Measurements from ENCODE around the gene ULK4. TPM values are rescaled to one million over a fixed set of nuclear protein-coding genes. Genes with fewer than 3 reads are reported as not detected.
A peak's percentile ranks its signal among the peaks of the same experiment; 100 is the strongest.

ULK4 gene
- polyA plus RNA-seq, 1 donor from 2014 or later = 7.2 TPM

DNA sequence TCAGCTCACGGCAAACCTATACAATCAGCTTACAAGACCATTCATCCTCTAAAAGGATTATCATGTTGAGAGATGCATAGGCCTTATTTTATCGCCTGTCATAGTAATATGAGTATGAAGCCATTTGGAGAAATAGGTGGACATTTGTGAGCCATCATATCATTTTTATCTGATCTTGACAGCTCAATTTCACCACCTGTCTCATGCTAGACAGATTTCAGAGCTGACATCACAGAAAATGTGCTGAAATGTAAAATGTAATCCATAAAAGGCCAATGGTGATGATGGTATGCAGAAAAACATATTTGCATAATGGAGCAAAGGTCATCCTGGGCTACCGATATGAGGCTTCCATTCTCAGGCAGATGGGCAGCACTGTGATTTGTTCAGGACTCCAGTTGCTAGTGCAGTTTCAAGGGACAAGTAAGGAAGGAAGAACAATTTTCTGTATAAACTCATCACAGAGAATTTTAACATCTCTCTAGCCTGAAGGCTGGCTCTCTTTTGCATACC lies 221.5 kb downstream of the ULK4 start:
- no peaks in the 10 kb centered on the region for H3K79me2 ChIP-seq (replicated peaks; ENCODE audit: insufficient read depth, low read length)

DNA sequence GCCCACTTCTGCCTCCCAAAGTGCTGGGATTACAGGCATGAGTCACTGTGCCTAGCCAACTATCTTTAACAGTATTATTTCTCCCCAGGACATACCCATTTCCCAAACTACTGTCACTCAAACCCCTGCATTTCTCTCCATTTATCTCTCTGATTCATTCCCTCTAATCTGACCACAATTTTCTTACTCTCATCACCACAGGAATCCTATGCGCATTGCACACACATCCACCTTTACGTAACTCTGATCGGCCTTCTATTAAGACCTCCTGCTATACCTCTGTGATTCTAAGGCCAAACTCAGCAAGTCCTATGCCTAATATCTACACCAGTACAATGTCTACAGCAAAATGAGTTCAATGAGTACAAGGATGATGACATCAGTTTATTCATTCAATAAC lies 235.0 kb downstream of the ULK4 start:
- Histone ChIP-seq H3K9me2 (ENCODE audit: insufficient read depth, low read length) (no peaks in the 10 kb centered on the region), H3K27me3 (ENCODE audit: insufficient read depth, low read depth, low read length) (no peaks in the 10 kb centered on the region), H3K27ac (ENCODE audit: low read length) (no peak overlapping the region), H4K20me1 (ENCODE audit: insufficient read depth) (no peaks in the 10 kb centered on the region), H2AFZ (ENCODE audit: low read depth, low read length) (no peak overlapping the region), H3K4me2 (ENCODE audit: low read length) (no peak overlapping the region), H3F3A (ENCODE audit: insufficient read depth, low read length, poor library complexity, severe bottlenecking) (no peaks in the 10 kb centered on the region), H3K9me3 (ENCODE audit: low read length) (peaks cover 5% of the 10 kb centered on the region), H3K4me3 (ENCODE audit: low read length) (no peak overlapping the region), H3K9ac (ENCODE audit: low read length) (no peak overlapping the region), H3K36me3 (ENCODE audit: insufficient read depth, low read length) (no peaks in the 10 kb centered on the region), H3K79me2 (replicated peaks; ENCODE audit: insufficient read depth, low read length) (no peaks in the 10 kb centered on the region)
- TF ChIP-seq EP300 (conservative IDR thresholded peaks at IDR 0.05; ENCODE audit: poor library complexity, severe bottlenecking) = no peak
- TF ChIP-seq, protein P1, sequence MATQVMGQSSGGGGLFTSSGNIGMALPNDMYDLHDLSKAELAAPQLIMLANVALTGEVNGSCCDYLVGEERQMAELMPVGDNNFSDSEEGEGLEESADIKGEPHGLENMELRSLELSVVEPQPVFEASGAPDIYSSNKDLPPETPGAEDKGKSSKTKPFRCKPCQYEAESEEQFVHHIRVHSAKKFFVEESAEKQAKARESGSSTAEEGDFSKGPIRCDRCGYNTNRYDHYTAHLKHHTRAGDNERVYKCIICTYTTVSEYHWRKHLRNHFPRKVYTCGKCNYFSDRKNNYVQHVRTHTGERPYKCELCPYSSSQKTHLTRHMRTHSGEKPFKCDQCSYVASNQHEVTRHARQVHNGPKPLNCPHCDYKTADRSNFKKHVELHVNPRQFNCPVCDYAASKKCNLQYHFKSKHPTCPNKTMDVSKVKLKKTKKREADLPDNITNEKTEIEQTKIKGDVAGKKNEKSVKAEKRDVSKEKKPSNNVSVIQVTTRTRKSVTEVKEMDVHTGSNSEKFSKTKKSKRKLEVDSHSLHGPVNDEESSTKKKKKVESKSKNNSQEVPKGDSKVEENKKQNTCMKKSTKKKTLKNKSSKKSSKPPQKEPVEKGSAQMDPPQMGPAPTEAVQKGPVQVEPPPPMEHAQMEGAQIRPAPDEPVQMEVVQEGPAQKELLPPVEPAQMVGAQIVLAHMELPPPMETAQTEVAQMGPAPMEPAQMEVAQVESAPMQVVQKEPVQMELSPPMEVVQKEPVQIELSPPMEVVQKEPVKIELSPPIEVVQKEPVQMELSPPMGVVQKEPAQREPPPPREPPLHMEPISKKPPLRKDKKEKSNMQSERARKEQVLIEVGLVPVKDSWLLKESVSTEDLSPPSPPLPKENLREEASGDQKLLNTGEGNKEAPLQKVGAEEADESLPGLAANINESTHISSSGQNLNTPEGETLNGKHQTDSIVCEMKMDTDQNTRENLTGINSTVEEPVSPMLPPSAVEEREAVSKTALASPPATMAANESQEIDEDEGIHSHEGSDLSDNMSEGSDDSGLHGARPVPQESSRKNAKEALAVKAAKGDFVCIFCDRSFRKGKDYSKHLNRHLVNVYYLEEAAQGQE (IDR thresholded peaks at IDR 0.05; ENCODE audit: borderline replicate concordance) = no peak
- TF ChIP-seq POLR2AphosphoS5 (IDR thresholded peaks at IDR 0.05) = peak; percentile 60

More for the DNA sequence above, 221.5 kb downstream of the ULK4 start:
- H2AFZ ChIP-seq (ENCODE audit: low read depth, low read length) = no peak overlapping the region
- TF ChIP-seq, protein P1 (IDR thresholded peaks at IDR 0.05; ENCODE audit: borderline replicate concordance) = peak; percentile 28
- TF ChIP-seq EP300 (conservative IDR thresholded peaks at IDR 0.05; ENCODE audit: poor library complexity, severe bottlenecking) = peak; percentile 97
- peak; percentile 46 for TF ChIP-seq POLR2AphosphoS5 (IDR thresholded peaks at IDR 0.05)
- TF ChIP-seq, protein P2, sequence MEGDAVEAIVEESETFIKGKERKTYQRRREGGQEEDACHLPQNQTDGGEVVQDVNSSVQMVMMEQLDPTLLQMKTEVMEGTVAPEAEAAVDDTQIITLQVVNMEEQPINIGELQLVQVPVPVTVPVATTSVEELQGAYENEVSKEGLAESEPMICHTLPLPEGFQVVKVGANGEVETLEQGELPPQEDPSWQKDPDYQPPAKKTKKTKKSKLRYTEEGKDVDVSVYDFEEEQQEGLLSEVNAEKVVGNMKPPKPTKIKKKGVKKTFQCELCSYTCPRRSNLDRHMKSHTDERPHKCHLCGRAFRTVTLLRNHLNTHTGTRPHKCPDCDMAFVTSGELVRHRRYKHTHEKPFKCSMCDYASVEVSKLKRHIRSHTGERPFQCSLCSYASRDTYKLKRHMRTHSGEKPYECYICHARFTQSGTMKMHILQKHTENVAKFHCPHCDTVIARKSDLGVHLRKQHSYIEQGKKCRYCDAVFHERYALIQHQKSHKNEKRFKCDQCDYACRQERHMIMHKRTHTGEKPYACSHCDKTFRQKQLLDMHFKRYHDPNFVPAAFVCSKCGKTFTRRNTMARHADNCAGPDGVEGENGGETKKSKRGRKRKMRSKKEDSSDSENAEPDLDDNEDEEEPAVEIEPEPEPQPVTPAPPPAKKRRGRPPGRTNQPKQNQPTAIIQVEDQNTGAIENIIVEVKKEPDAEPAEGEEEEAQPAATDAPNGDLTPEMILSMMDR (IDR thresholded peaks at IDR 0.05; ENCODE audit: poor library complexity, severe bottlenecking) = no peak
- H3K9ac ChIP-seq (ENCODE audit: low read length) = peak overlapping the region; percentile 35
- peak overlapping the region; percentile 16 for H3K4me2 ChIP-seq (ENCODE audit: low read length)
- peak overlapping the region; percentile 87 for H3K27ac ChIP-seq (ENCODE audit: low read length)
- no peaks in the 10 kb centered on the region for H3K27me3 ChIP-seq (ENCODE audit: insufficient read depth, low read depth, low read length)
- H3K9me3 ChIP-seq (ENCODE audit: low read length) = no peaks in the 10 kb centered on the region
- no peaks in the 10 kb centered on the region for H3F3A ChIP-seq (ENCODE audit: insufficient read depth, low read length, poor library complexity, severe bottlenecking)
- no peaks in the 10 kb centered on the region for H4K20me1 ChIP-seq (ENCODE audit: insufficient read depth)
- H3K36me3 ChIP-seq (ENCODE audit: insufficient read depth, low read length) = no peaks in the 10 kb centered on the region
- no peaks in the 10 kb centered on the region for H3K9me2 ChIP-seq (ENCODE audit: insufficient read depth, low read length)
- peak overlapping the region; percentile 7 for H3K4me3 ChIP-seq (ENCODE audit: low read length)

Data from neural cell (in vitro differentiated cells).